Activated naive CD8-positive, alpha-beta T cell treated with anti-CD3 and anti-CD28 coated beads, Interleukin-2, amount 10 ng/mL, durations not matched to agents 7 days and 5 days (primary cell): ENCODE results near the gene ABCA13. TPM values are rescaled to one million over a fixed set of nuclear protein-coding genes. Genes with fewer than 3 reads are reported as not detected.

Source experiments
- ATAC-seq: fragments of 150-1000 bp; cut with Tn5 transposase; one replicate; pipeline ENCODE4 v1.10.0; 2021; ENCODE audit warnings: low read depth, moderate library complexity
- POLR2A ChIA-PET: fragments of 350-600 bp; sonication (Branson Sonifier 250); formaldehyde crosslinking; loops from one replicate; lab custom pipeline; 2021; ENCODE audit warnings: antibody characterized with exemption; lab: Charles Lee
- DNase-seq: peaks from one replicate; pipeline ENCODE4 v3.0.0; 2021
- H3K27ac Mint-ChIP-seq: one replicate; pipeline ENCODE4 v1.8.0; 2022; ENCODE audit warnings: mild to moderate bottlenecking, mixed read lengths
- H3K27me3 Mint-ChIP-seq: one replicate; pipeline ENCODE4 v1.8.0; 2022; ENCODE audit warnings: mild to moderate bottlenecking, moderate library complexity, mixed read lengths
- H3K36me3 Mint-ChIP-seq: one replicate; pipeline ENCODE4 v1.8.0; 2021; ENCODE audit warnings: mild to moderate bottlenecking, mixed read lengths
- H3K4me1 Mint-ChIP-seq: one replicate; pipeline ENCODE4 v1.8.0; 2021; ENCODE audit warnings: mixed read lengths
- H3K4me3 Mint-ChIP-seq: one replicate; pipeline ENCODE4 v1.8.0; 2022; ENCODE audit warnings: mild to moderate bottlenecking, moderate library complexity, mixed read lengths
- H3K9me3 Mint-ChIP-seq: one replicate; pipeline ENCODE4 v1.8.0; 2021; ENCODE audit warnings: mixed read lengths
- total RNA-seq, 2 experiments: library from RNA; stranded (reverse); gene quantifications; one replicate each; pipeline ENCODE4 v1.2.3, GENCODE V29; 2021

Gene ABCA13
- total RNA-seq, 2 experiments from 2014 or later: 0.06 to 0.17 TPM

- H3K4me1 Mint-ChIP-seq: peaks cover 2% of the 10 kb centered on the region
- H3K36me3 Mint-ChIP-seq: no peaks in the 10 kb centered on the region
- no peak overlapping the region for H3K4me3 Mint-ChIP-seq
- POLR2A ChIA-PET: no interaction called here
- no peak for ATAC-seq
- H3K27ac Mint-ChIP-seq: no peak overlapping the region
- H3K9me3 Mint-ChIP-seq: no peaks in the 10 kb centered on the region
- H3K27me3 Mint-ChIP-seq: no peaks in the 10 kb centered on the region
- DNase-seq: no peak
Measured at GRCh38 chr7:48428091-48428684, 256.9 kb downstream of the ABCA13 start.

GRCh38 chr7:48429117-48429516 is 257.9 kb downstream of the ABCA13 start:
- no peaks in the 10 kb centered on the region for H3K36me3 Mint-ChIP-seq
- H3K9me3 Mint-ChIP-seq: no peaks in the 10 kb centered on the region
- H3K4me3 Mint-ChIP-seq: no peak overlapping the region
- POLR2A ChIA-PET: no interaction called here
- DNase-seq (no peak), ATAC-seq (no peak)
- H3K27ac Mint-ChIP-seq: no peak overlapping the region
- no peaks in the 10 kb centered on the region for H3K27me3 Mint-ChIP-seq
- peaks cover 2% of the 10 kb centered on the region for H3K4me1 Mint-ChIP-seq

GRCh38 chr7:48438206-48438605 is 266.9 kb downstream of the ABCA13 start:
- ATAC-seq (no peak), DNase-seq (no peak)
- Mint-ChIP-seq H3K4me1 (no peaks in the 10 kb centered on the region), H3K4me3 (no peak overlapping the region), H3K36me3 (no peaks in the 10 kb centered on the region), H3K27ac (no peak overlapping the region), H3K27me3 (peaks cover 4% of the 10 kb centered on the region), H3K9me3 (peaks cover 1% of the 10 kb centered on the region)
- POLR2A ChIA-PET: no interaction called here

- Mint-ChIP-seq H3K4me3 (no peak overlapping the region), H3K27ac (no peak overlapping the region), H3K4me1 (peaks cover 4% of the 10 kb centered on the region), H3K36me3 (no peaks in the 10 kb centered on the region), H3K9me3 (peaks cover 15% of the 10 kb centered on the region), H3K27me3 (peaks cover 4% of the 10 kb centered on the region)
- POLR2A ChIA-PET: no interaction called here
- ATAC-seq (no peak), DNase-seq (no peak)
Measured at GRCh38 chr7:48441848-48442492, 270.7 kb downstream of the ABCA13 start.

- no peak overlapping the region for H3K27ac Mint-ChIP-seq
- no peak overlapping the region for H3K4me3 Mint-ChIP-seq
- H3K36me3 Mint-ChIP-seq: no peaks in the 10 kb centered on the region
- peaks cover 4% of the 10 kb centered on the region for H3K27me3 Mint-ChIP-seq
- POLR2A ChIA-PET: no interaction called here
- peaks cover 4% of the 10 kb centered on the region for H3K4me1 Mint-ChIP-seq
- ATAC-seq (no peak), DNase-seq (no peak)
- H3K9me3 Mint-ChIP-seq: peaks cover 15% of the 10 kb centered on the region
Measured at GRCh38 chr7:48443051-48443450, 271.8 kb downstream of the ABCA13 start.

GRCh38 chr7:48446721-48447120 is 275.5 kb downstream of the ABCA13 start:
- DNase-seq: no peak
- Mint-ChIP-seq H3K4me1 (peaks cover 4% of the 10 kb centered on the region), H3K9me3 (peaks cover 15% of the 10 kb centered on the region), H3K36me3 (no peaks in the 10 kb centered on the region), H3K27ac (no peak overlapping the region), H3K4me3 (no peak overlapping the region), H3K27me3 (no peaks in the 10 kb centered on the region)
- no peak for ATAC-seq
- POLR2A ChIA-PET: no interaction called here

DNA sequence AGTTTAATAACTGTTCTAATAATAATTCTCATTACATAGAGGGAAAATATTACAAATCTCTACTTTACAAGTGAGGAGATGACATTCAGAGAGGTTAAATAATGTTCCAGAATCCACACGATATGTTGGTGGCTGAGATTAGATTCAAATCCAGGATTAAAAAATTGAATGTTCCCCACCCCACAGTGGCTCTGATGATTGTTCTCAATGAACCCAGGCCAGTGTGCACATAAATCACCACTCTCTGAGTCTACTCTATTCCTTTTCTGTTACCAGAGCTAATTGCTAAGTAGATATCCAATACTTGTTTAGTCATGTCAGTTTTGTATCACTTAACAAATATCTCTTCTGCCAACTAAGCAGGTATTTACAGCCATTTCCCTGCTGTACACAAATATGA is 281.0 kb downstream of the ABCA13 start:
- DNase-seq (no peak), ATAC-seq (no peak)
- Mint-ChIP-seq H3K4me1 (no peaks in the 10 kb centered on the region), H3K36me3 (no peaks in the 10 kb centered on the region), H3K9me3 (no peaks in the 10 kb centered on the region), H3K27ac (no peak overlapping the region), H3K4me3 (no peak overlapping the region), H3K27me3 (no peaks in the 10 kb centered on the region)
- POLR2A ChIA-PET: no interaction called here

DNA sequence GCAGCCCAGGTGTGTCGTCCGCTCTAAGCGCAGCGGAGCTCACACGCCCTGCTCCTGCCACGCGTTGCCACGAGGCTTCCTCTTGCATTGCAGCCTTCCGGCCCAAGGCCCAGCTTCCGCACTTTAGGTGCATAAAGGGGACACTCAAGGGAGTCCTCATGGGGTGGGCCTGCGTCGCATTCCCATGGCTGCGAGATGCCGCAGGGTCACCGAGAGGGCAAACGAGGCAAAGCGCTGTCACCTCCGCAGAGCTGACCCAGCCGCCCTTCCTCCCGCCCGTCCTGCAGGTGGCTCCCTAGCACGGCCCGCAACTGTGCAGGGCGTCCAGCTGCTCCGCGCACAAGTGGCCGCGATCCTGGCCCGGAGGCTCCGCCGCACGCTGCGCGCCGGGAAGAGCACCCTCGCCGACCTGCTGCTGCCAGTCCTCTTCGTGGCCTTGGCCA is 283.5 kb downstream of the ABCA13 start:
- no peak for DNase-seq
- POLR2A ChIA-PET: no interaction called here
- ATAC-seq: no peak
- Mint-ChIP-seq H3K4me1 (no peaks in the 10 kb centered on the region), H3K27ac (no peak overlapping the region), H3K9me3 (no peaks in the 10 kb centered on the region), H3K36me3 (no peaks in the 10 kb centered on the region), H3K4me3 (no peak overlapping the region), H3K27me3 (peaks cover 3% of the 10 kb centered on the region)

- no peaks in the 10 kb centered on the region for H3K4me1 Mint-ChIP-seq
- POLR2A ChIA-PET: no interaction called here
- H3K9me3 Mint-ChIP-seq: no peaks in the 10 kb centered on the region
Measured at GRCh38 chr7:48455363-48455762, 284.1 kb downstream of the ABCA13 start.

GRCh38 chr7:48458701-48459524 is 287.7 kb downstream of the ABCA13 start:
- Mint-ChIP-seq H3K36me3 (no peaks in the 10 kb centered on the region), H3K4me3 (no peak overlapping the region), H3K9me3 (no peaks in the 10 kb centered on the region), H3K27ac (no peak overlapping the region), H3K27me3 (peaks cover 6% of the 10 kb centered on the region), H3K4me1 (no peaks in the 10 kb centered on the region)
- DNase-seq (no peak), ATAC-seq (no peak)
- POLR2A ChIA-PET: no interaction called here

More at GRCh38 chr7:48455363-48455762, 284.1 kb downstream of the ABCA13 start:
- no peak overlapping the region for H3K27ac Mint-ChIP-seq
- no peaks in the 10 kb centered on the region for H3K36me3 Mint-ChIP-seq
- DNase-seq: no peak
- peaks cover 3% of the 10 kb centered on the region for H3K27me3 Mint-ChIP-seq
- no peak overlapping the region for H3K4me3 Mint-ChIP-seq
- no peak for ATAC-seq

DNA sequence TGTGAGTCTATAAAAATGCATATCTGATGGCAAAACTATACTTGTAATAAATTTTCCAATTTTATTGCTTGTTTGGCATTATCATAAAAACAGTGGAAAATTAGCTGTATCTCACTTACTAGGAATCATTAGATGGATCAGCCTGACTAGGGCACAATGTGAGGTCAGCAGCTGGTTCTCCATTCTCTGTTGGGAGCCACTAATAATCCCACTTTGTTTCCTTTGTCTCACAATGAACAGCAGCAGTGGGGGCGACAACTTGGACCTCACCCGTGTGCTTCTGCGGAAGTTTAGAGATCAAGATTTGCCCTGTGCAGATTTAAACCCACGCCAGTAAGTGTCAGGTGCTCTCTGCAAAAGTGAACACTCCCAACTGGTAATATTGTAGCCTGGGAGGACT is 295.5 kb downstream of the ABCA13 start:
- Mint-ChIP-seq H3K4me1 (no peaks in the 10 kb centered on the region), H3K9me3 (no peaks in the 10 kb centered on the region), H3K4me3 (no peak overlapping the region), H3K36me3 (no peaks in the 10 kb centered on the region), H3K27me3 (peaks cover 3% of the 10 kb centered on the region), H3K27ac (no peak overlapping the region)
- DNase-seq: no peak
- ATAC-seq: no peak
- POLR2A ChIA-PET: no interaction called here

GRCh38 chr7:48471196-48471595 is 299.9 kb downstream of the ABCA13 start:
- Mint-ChIP-seq H3K9me3 (no peaks in the 10 kb centered on the region), H3K27ac (no peak overlapping the region), H3K4me1 (no peaks in the 10 kb centered on the region), H3K27me3 (no peaks in the 10 kb centered on the region), H3K36me3 (no peaks in the 10 kb centered on the region), H3K4me3 (no peak overlapping the region)
- no peak for DNase-seq
- POLR2A ChIA-PET: no interaction called here
- ATAC-seq: no peak

GRCh38 chr7:48472640-48473039 is 301.4 kb downstream of the ABCA13 start:
- Mint-ChIP-seq H3K27me3 (no peaks in the 10 kb centered on the region), H3K27ac (no peak overlapping the region), H3K4me3 (no peak overlapping the region), H3K9me3 (peaks cover 2% of the 10 kb centered on the region), H3K36me3 (no peaks in the 10 kb centered on the region), H3K4me1 (no peaks in the 10 kb centered on the region)
- POLR2A ChIA-PET: no interaction called here
- DNase-seq (no peak), ATAC-seq (no peak)
